OCI-LY1 (cell line): ENCODE results near the gene FANCE.
A peak's percentile ranks its signal among the peaks of the same experiment; 100 is the strongest.

Experiments used
- H2AFZ ChIP-seq: fragments of 200-600 bp; sonication (generic), shearing (Covaris generic); 2 replicates; pipeline ENCODE4 v1.6.0; 2014; ENCODE audit warnings: antibody characterized with exemption, mild to moderate bottlenecking, low read length
- H3F3A ChIP-seq: fragments of 200-600 bp; sonication (generic), shearing (Covaris generic); 2 replicates; pipeline ENCODE4 v1.6.0; 2014; ENCODE audit warnings: mild to moderate bottlenecking, antibody characterized with exemption, low read length, moderate library complexity; ENCODE audit not compliant: insufficient read depth
- H3K27ac ChIP-seq: fragments of 200-600 bp; sonication (generic); 2 replicates; pipeline ENCODE4 v1.5.1; 2014; ENCODE audit warnings: low read length, mixed run types, mild to moderate bottlenecking, low read depth; ENCODE audit not compliant: poor library complexity, severe bottlenecking
- H3K27me3 ChIP-seq: fragments of 200-600 bp; sonication (generic); 2 replicates; pipeline ENCODE4 v1.6.0; 2014; ENCODE audit warnings: antibody characterized with exemption, mild to moderate bottlenecking, low read length, moderate library complexity; ENCODE audit not compliant: insufficient read depth
- H3K36me3 ChIP-seq: fragments of 200-600 bp; sonication (generic); 2 replicates; pipeline ENCODE4 v1.6.1; 2014; ENCODE audit warnings: mild to moderate bottlenecking, antibody characterized with exemption, low read length, moderate library complexity, mixed read lengths; ENCODE audit not compliant: insufficient read depth
- H3K4me1 ChIP-seq: fragments of 200-600 bp; sonication (generic); 2 replicates; pipeline ENCODE4 v1.5.1; 2014; ENCODE audit warnings: mild to moderate bottlenecking, low read length, moderate library complexity; ENCODE audit not compliant: insufficient read depth, severe bottlenecking
- H3K4me2 ChIP-seq: fragments of 200-600 bp; sonication (generic), shearing (Covaris generic); 2 replicates; pipeline ENCODE4 v1.6.1; 2014; ENCODE audit warnings: low read length
- H3K4me3 ChIP-seq: fragments of 200-600 bp; sonication (generic); 2 replicates; pipeline ENCODE4 v1.5.1; 2014; ENCODE audit warnings: low read length, low read depth, mild to moderate bottlenecking, mixed read lengths; ENCODE audit not compliant: poor library complexity, severe bottlenecking
- H3K79me2 ChIP-seq: fragments of 200-600 bp; shearing (Covaris generic); 2 replicates; pipeline ENCODE4 v1.6.1; 2016; ENCODE audit warnings: mixed run types, low read length, mixed read lengths; ENCODE audit not compliant: insufficient read depth
- H3K9ac ChIP-seq: fragments of 200-600 bp; sonication (generic), shearing (Covaris generic); 2 replicates; pipeline ENCODE4 v1.6.1; 2014; ENCODE audit warnings: mild to moderate bottlenecking, low read length, mixed read lengths
- H3K9me2 ChIP-seq: fragments of 200-600 bp; sonication (generic), shearing (Covaris generic); 2 replicates; pipeline ENCODE4 v1.6.1; 2014; ENCODE audit warnings: low read depth, mild to moderate bottlenecking, low read length, mixed read lengths
- H3K9me3 ChIP-seq: fragments of 200-600 bp; shearing (Covaris generic); 2 replicates; pipeline ENCODE4 v1.6.1; 2014; ENCODE audit warnings: low read length, mixed read lengths
- H4K20me1 ChIP-seq: fragments of 200-600 bp; sonication (generic), shearing (Covaris generic); 2 replicates; pipeline ENCODE4 v1.6.0; 2016; ENCODE audit warnings: mild to moderate bottlenecking, low read length; ENCODE audit not compliant: insufficient read depth
- EZH2 ChIP-seq: fragments of 200-600 bp; sonication (generic), shearing (Covaris generic); IDR thresholded peaks from 2 replicates; pipeline ENCODE4 v1.8.0; 2017; ENCODE audit warnings: borderline replicate concordance, mixed run types, mild to moderate bottlenecking, antibody characterized with exemption, low read length, moderate library complexity, mixed read lengths
- TF ChIP-seq, protein P1 (sequence below): fragments of 200-600 bp; sonication (generic), shearing (Covaris generic); IDR thresholded peaks from 2 replicates; pipeline ENCODE4 v1.5.1; 2017; ENCODE audit warnings: mild to moderate bottlenecking, antibody characterized with exemption, low read length, moderate library complexity, mixed read lengths

Gene FANCE

DNA sequence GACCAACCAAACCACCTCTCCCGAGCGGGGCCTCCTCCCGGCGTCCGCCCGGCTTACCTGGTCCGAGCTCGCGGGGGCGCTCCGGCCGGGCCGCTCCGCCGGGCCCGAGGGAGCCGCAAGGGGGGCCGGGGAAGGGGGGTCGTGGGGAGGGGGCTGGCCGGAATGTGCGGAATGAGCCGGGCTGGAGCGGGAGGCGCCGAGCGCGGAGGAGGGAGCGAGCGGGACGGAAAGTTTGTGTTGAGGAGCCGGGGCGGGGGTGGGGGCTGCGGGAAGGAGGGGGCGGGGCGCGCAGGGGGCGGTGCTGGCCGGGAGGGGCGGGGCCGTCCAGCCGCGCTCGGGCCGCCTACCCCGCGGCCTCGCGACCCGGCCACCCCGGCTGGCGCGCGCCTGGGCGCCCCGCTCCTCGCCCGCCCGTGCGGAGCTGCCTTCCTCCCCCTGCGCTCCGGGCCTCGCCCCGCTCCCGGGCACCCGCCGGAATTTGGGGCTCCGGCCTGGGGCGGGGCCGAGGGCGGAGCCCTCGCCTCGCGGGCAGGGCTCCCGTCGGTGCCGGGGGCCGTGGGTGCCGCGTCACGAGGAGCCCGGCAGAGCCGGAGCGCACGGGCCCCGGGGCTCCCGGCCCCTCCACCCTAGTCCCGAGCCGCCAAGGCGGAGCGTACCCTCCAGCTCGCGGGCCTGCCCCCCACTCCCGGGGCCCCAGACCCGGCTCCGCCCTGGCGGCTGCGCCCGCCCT lies 44.9 kb downstream of the FANCE start, which contains the start of gene TEAD3:
Gene TEAD3, minus strand, starts transcription at position 239 of the 730 bp plus-strand sequence.
- TF ChIP-seq, protein P1, sequence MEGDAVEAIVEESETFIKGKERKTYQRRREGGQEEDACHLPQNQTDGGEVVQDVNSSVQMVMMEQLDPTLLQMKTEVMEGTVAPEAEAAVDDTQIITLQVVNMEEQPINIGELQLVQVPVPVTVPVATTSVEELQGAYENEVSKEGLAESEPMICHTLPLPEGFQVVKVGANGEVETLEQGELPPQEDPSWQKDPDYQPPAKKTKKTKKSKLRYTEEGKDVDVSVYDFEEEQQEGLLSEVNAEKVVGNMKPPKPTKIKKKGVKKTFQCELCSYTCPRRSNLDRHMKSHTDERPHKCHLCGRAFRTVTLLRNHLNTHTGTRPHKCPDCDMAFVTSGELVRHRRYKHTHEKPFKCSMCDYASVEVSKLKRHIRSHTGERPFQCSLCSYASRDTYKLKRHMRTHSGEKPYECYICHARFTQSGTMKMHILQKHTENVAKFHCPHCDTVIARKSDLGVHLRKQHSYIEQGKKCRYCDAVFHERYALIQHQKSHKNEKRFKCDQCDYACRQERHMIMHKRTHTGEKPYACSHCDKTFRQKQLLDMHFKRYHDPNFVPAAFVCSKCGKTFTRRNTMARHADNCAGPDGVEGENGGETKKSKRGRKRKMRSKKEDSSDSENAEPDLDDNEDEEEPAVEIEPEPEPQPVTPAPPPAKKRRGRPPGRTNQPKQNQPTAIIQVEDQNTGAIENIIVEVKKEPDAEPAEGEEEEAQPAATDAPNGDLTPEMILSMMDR = peak; percentile 20; the same call in 1 of the 2 replicates
- no peak for TF ChIP-seq EZH2
- H3K27ac ChIP-seq = no peak within 1 kb of the TSS
- peak within 1 kb of the TSS; percentile 71 for H3K4me3 ChIP-seq
- H3K27me3 ChIP-seq = peaks cover 20% of the 10 kb centered on the region
- H3K79me2 ChIP-seq = no peaks in the 10 kb centered on the region
- no peaks in the 10 kb centered on the region for H3K9me2 ChIP-seq
- H3K4me2 ChIP-seq = peak within 1 kb of the TSS; percentile 97
- H4K20me1 ChIP-seq = no peaks in the 10 kb centered on the region
- H3K4me1 ChIP-seq = peaks cover 10% of the 10 kb centered on the region
- no peaks in the 10 kb centered on the region for H3K36me3 ChIP-seq
- H2AFZ ChIP-seq = peak within 1 kb of the TSS; percentile 78
- no peaks in the 10 kb centered on the region for H3K9me3 ChIP-seq
- H3F3A ChIP-seq = no peaks in the 10 kb centered on the region
- H3K9ac ChIP-seq = peak within 1 kb of the TSS; percentile 75

DNA sequence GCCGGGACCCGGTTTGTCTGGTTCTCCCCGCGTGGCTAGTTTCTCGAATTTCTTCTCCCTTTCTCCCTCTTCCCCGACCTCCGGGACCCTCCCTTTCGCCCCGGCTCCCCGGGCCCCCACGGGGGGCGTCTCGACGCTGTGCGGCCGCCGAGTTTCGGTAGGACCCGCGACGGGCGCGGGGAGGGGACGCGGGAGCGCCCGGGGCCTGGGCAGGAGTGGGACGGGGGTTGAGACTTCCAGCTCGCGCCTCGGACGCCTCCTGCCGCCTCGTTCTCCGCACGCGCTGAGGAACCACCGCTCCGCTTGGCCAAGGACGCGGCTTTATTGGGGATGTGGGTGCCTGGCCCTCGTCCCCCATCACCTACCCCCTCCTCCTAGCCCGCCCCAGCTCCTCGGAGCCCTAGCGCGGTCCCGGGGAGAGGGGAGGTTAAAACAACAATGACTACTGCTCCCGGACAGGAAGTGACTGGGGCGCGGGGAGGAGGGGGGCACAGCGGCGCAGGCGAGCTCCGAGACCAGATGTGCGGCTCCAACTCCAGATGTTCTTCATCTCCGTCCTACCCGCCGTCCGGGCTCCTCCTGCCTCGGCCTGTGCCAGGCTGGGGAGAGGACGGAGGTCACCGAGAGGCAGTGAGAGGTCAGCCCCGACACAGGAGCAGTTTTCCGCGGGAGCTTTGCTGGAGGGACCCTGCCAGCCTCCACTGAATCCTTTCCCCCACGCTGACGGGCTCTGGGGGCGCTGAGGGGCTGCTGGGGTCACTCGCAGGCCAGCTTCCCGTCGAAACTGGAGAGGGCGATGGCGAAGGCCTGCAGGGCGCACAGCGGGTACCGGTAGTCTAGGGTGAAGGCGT lies 45.7 kb downstream of the FANCE start:
- H3K36me3 ChIP-seq = no peaks in the 10 kb centered on the region

DNA sequence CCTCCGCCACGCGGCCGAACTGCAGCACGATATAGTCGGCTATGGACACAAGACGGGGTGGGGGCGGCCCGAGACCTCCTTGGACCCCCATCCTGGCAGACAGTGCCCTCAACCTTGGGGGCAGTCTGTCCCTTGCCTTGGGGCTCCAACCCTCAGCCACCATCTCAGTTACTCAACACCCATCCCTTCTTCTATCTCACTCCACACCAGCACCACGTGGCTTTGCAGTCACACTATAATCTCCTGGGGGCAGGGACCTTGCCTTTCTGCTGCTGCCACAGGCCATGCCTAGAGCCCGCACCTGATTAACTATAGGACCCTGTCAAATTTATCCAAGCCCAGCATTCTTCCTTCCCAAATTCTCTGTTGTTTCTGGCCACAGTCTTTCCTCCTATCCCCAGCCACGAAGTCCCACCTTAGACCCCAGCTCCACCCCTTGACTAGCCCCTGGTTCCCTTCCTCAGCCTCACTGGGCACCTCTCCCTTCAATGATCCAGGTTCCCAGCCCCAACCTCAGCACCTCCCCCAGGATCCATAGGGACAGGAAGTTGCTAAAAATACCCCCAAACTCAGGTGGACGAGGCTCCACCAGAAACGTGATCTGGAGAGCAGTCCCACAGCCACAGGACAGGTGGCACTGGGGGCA lies 46.4 kb downstream of the FANCE start:
- Histone ChIP-seq H3K36me3 (no peaks in the 10 kb centered on the region), H2AFZ (no peak overlapping the region), H3K27ac (no peak overlapping the region), H3K9me3 (no peaks in the 10 kb centered on the region), H3K9me2 (no peaks in the 10 kb centered on the region), H4K20me1 (no peaks in the 10 kb centered on the region), H3K27me3 (peaks cover 17% of the 10 kb centered on the region), H3K4me1 (peaks cover 10% of the 10 kb centered on the region), H3K4me3 (no peak overlapping the region), H3K79me2 (no peaks in the 10 kb centered on the region), H3K9ac (no peak overlapping the region), H3F3A (no peaks in the 10 kb centered on the region), H3K4me2 (peak overlapping the region; percentile 97; the same call in 1 of the 2 replicates)
- TF ChIP-seq EZH2 = no peak
- TF ChIP-seq, protein P1 = no peak

More for the DNA sequence above, 45.7 kb downstream of the FANCE start:
- H4K20me1 ChIP-seq = no peaks in the 10 kb centered on the region
- H3F3A ChIP-seq = no peaks in the 10 kb centered on the region
- peak overlapping the region; percentile 97 for H3K4me2 ChIP-seq
- peak overlapping the region; percentile 78 for H2AFZ ChIP-seq
- no peaks in the 10 kb centered on the region for H3K9me2 ChIP-seq
- no peaks in the 10 kb centered on the region for H3K9me3 ChIP-seq
- peak overlapping the region; percentile 71 for H3K4me3 ChIP-seq
- peaks cover 17% of the 10 kb centered on the region for H3K27me3 ChIP-seq
- H3K9ac ChIP-seq = peak overlapping the region; percentile 75
- no peak overlapping the region for H3K27ac ChIP-seq
- H3K79me2 ChIP-seq = no peaks in the 10 kb centered on the region
- no peak for TF ChIP-seq EZH2
- TF ChIP-seq, protein P1 = no peak
- peaks cover 10% of the 10 kb centered on the region for H3K4me1 ChIP-seq
